HUES6 (cell line): Measurements from ENCODE around the gene MMEL1.

Source experiments
- H3K27ac ChIP-seq: 2 replicates; pipeline ENCODE4 v1.7.0; 2013; ENCODE audit warnings: low read depth, mild to moderate bottlenecking, low read length, inconsistent platforms
- H3K27me3 ChIP-seq: 2 replicates; pipeline ENCODE4 v1.6.1; 2013; ENCODE audit warnings: low read length; ENCODE audit not compliant: control insufficient read depth, insufficient read depth
- H3K36me3 ChIP-seq: 2 replicates; pipeline ENCODE4 v1.6.1; 2013; ENCODE audit warnings: low read length; ENCODE audit not compliant: control insufficient read depth, insufficient read depth
- H3K4me1 ChIP-seq: 2 replicates; pipeline ENCODE4 v1.6.1; 2013; ENCODE audit warnings: low read length; ENCODE audit not compliant: control insufficient read depth, insufficient read depth
- H3K4me3 ChIP-seq: 2 replicates; pipeline ENCODE4 v1.5.1; 2013; ENCODE audit warnings: low read depth, low read length
- H3K9ac ChIP-seq: one replicate; pipeline ENCODE4 v1.6.1; 2013; ENCODE audit warnings: mild to moderate bottlenecking, low read length
- H3K9me3 ChIP-seq: 2 replicates; pipeline ENCODE4 v1.6.1; 2013; ENCODE audit warnings: low read depth, low read length; ENCODE audit not compliant: control insufficient read depth, insufficient read depth

MMEL1 gene

DNA sequence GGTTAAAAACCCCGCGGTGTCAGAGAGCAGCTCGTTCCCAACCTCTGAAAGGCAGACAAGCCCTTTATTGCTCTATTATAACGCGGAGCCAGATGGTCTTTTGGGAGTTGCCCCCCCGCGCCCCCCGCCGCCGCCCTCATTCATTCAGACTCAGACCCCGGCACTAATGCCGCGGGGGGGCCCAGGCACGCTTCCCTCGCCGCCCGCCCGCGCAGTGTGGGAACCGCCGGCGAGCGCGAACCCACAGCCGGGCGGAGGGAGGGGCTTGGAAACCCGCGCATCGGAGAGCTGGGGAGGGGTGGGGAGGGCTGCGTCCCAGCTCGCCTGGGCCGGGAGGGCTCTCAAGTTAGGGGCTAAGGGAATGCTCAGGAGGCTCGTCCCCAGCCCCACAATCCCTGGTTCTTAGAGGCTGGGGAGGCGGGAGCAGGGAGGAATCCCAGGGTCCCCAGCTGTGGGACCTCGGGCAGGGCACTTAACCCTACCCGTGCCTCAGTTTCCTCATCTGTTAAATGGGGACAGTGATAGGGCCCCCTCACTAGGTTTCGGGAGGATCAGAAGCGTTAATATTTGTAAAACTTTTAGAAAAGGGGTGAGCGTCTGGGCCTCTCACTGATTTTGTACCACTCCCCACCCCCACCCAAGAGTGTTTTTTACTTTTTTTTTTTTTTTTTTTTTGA lies 91.9 kb downstream of the MMEL1 start:
- no peak overlapping the region; the same call in 1 of the 2 replicates for H3K4me3 ChIP-seq
- H3K27me3 ChIP-seq, result peaks cover 76% of the 10 kb centered on the region
- H3K4me1 ChIP-seq, result peaks cover 30% of the 10 kb centered on the region
- no peaks in the 10 kb centered on the region for H3K9me3 ChIP-seq
- H3K36me3 ChIP-seq, result no peaks in the 10 kb centered on the region
- no peak overlapping the region for H3K9ac ChIP-seq
- no peak overlapping the region for H3K27ac ChIP-seq
